Measurements from ENCODE around the gene FCER1G. TPM values are rescaled to one million over a fixed set of nuclear protein-coding genes. Genes with fewer than 3 reads are reported as not detected.

Gene FCER1G
- total and polyA plus RNA-seq, 9 of the 15 experiments (the other 6 are each of a cell fraction or from before 2014, with no cell fraction given): 0.15 to 0.69 (median 0.31) TPM; not detected in 2

DNA sequence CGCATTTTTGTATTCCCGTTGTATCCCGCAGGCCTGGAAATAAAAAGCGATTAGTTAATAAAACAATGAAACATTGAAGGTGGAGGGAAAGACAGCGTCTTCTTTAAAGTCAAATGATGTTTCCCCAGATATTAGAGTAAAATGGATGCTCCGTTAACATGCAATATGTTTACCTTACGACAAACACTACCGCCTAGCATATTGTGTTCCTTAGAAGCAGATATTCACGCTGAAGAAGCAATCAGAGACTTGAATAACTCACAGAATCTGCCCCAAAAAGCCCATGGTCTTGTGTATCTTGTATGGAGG is 37.2 kb upstream of the FCER1G start (continued):
- TF ChIP-seq, protein P1, sequence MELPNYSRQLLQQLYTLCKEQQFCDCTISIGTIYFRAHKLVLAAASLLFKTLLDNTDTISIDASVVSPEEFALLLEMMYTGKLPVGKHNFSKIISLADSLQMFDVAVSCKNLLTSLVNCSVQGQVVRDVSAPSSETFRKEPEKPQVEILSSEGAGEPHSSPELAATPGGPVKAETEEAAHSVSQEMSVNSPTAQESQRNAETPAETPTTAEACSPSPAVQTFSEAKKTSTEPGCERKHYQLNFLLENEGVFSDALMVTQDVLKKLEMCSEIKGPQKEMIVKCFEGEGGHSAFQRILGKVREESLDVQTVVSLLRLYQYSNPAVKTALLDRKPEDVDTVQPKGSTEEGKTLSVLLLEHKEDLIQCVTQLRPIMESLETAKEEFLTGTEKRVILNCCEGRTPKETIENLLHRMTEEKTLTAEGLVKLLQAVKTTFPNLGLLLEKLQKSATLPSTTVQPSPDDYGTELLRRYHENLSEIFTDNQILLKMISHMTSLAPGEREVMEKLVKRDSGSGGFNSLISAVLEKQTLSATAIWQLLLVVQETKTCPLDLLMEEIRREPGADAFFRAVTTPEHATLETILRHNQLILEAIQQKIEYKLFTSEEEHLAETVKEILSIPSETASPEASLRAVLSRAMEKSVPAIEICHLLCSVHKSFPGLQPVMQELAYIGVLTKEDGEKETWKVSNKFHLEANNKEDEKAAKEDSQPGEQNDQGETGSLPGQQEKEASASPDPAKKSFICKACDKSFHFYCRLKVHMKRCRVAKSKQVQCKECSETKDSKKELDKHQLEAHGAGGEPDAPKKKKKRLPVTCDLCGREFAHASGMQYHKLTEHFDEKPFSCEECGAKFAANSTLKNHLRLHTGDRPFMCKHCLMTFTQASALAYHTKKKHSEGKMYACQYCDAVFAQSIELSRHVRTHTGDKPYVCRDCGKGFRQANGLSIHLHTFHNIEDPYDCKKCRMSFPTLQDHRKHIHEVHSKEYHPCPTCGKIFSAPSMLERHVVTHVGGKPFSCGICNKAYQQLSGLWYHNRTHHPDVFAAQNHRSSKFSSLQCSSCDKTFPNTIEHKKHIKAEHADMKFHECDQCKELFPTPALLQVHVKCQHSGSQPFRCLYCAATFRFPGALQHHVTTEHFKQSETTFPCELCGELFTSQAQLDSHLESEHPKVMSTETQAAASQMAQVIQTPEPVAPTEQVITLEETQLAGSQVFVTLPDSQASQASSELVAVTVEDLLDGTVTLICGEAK (IDR thresholded peaks at IDR 0.05): 0 out of 2 replicates have a peak, but pooled peaks have one; percentile 21
- TF ChIP-seq, protein P1 (CRISPR knock-in tag; IDR thresholded peaks at IDR 0.05): no peak
- TF ChIP-seq, protein P2, sequence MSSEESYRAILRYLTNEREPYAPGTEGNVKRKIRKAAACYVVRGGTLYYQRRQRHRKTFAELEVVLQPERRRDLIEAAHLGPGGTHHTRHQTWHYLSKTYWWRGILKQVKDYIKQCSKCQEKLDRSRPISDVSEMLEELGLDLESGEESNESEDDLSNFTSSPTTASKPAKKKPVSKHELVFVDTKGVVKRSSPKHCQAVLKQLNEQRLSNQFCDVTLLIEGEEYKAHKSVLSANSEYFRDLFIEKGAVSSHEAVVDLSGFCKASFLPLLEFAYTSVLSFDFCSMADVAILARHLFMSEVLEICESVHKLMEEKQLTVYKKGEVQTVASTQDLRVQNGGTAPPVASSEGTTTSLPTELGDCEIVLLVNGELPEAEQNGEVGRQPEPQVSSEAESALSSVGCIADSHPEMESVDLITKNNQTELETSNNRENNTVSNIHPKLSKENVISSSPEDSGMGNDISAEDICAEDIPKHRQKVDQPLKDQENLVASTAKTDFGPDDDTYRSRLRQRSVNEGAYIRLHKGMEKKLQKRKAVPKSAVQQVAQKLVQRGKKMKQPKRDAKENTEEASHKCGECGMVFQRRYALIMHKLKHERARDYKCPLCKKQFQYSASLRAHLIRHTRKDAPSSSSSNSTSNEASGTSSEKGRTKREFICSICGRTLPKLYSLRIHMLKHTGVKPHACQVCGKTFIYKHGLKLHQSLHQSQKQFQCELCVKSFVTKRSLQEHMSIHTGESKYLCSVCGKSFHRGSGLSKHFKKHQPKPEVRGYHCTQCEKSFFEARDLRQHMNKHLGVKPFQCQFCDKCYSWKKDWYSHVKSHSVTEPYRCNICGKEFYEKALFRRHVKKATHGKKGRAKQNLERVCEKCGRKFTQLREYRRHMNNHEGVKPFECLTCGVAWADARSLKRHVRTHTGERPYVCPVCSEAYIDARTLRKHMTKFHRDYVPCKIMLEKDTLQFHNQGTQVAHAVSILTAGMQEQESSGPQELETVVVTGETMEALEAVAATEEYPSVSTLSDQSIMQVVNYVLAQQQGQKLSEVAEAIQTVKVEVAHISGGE (CRISPR knock-in tag; IDR thresholded peaks at IDR 0.05): peak in 1 of 3 experiments; percentile 18; a peak in 2 of 6 replicates
- TF ChIP-seq NRF1 (conservative IDR thresholded peaks at IDR 0.05 in 1 of 2, IDR thresholded peaks at IDR 0.05 in 1 of 2) (peak in 1 of 2 experiments; percentile 32; a peak in 1 of 4 replicates), NR2C2 (CRISPR knock-in tag; IDR thresholded peaks at IDR 0.05) (no peak), NR2C2 (tag; IDR thresholded peaks at IDR 0.05) (peak; percentile 58; the same call in 1 of the 2 replicates), ZZZ3 (IDR thresholded peaks at IDR 0.05) (no peak), ZNF124 (CRISPR knock-in tag; IDR thresholded peaks at IDR 0.05) (no peak), GABPA (tag; conservative IDR thresholded peaks at IDR 0.05; ENCODE audit: low read depth) (0 out of 2 replicates have a peak, but pooled peaks have one; percentile 27)
- TF ChIP-seq, protein P3, sequence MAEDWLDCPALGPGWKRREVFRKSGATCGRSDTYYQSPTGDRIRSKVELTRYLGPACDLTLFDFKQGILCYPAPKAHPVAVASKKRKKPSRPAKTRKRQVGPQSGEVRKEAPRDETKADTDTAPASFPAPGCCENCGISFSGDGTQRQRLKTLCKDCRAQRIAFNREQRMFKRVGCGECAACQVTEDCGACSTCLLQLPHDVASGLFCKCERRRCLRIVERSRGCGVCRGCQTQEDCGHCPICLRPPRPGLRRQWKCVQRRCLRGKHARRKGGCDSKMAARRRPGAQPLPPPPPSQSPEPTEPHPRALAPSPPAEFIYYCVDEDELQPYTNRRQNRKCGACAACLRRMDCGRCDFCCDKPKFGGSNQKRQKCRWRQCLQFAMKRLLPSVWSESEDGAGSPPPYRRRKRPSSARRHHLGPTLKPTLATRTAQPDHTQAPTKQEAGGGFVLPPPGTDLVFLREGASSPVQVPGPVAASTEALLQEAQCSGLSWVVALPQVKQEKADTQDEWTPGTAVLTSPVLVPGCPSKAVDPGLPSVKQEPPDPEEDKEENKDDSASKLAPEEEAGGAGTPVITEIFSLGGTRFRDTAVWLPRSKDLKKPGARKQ (CRISPR knock-in tag; IDR thresholded peaks at IDR 0.05): peak; percentile 67; the same call in 1 of the 2 replicates
- TF ChIP-seq, protein P4, sequence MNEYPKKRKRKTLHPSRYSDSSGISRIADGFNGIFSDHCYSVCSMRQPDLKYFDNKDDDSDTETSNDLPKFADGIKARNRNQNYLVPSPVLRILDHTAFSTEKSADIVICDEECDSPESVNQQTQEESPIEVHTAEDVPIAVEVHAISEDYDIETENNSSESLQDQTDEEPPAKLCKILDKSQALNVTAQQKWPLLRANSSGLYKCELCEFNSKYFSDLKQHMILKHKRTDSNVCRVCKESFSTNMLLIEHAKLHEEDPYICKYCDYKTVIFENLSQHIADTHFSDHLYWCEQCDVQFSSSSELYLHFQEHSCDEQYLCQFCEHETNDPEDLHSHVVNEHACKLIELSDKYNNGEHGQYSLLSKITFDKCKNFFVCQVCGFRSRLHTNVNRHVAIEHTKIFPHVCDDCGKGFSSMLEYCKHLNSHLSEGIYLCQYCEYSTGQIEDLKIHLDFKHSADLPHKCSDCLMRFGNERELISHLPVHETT (CRISPR knock-in tag; conservative IDR thresholded peaks at IDR 0.05 in 1 of 2, IDR thresholded peaks at IDR 0.05 in 1 of 2): 0 out of 4 replicates have a peak, but pooled peaks of 1 of the 2 experiments have one; percentile 7
